ENCODE data around the gene KRTAP9-1. TPM values are rescaled to one million over a fixed set of nuclear protein-coding genes. Genes with fewer than 3 reads are reported as not detected.
"Not testable (repeated sequence)": the region's sequence is repeated elsewhere in the genome, so short reads cannot be mapped to it uniquely, and the experiment has no call there.

KRTAP9-1 gene
- total RNA-seq, 4 donors from 2014 or later: not detected

- Histone ChIP-seq H3K27me3 (no peaks in the 10 kb centered on the region), H3K4me3 (no peak overlapping the region), H3K4me1 (no peaks in the 10 kb centered on the region), H3K27ac (no peak overlapping the region), H3K36me3 (no peaks in the 10 kb centered on the region), H3K9me3 (no peaks in the 10 kb centered on the region)
- in situ Hi-C loops (cut with MboI; ENCODE audit: low sequenced_read_pairs in 4 of 4): no loop called here
- intact Hi-C loops (cut with DNase I; ENCODE audit: low total_unique reads): no loop called here
- DNase-seq (no peak), ATAC-seq (no peak)
- no peak for TF ChIP-seq POLR2A (IDR thresholded peaks at IDR 0.05)
- no peak for TF ChIP-seq CTCF (IDR thresholded peaks at IDR 0.05 in 4 of 5, conservative IDR thresholded peaks at IDR 0.05 in 1 of 5)
Observed at GRCh38 chr17:41147531-41148204, 42.0 kb upstream of the KRTAP9-1 start.

- H3K9me3 ChIP-seq; H3K4me3 ChIP-seq; H3K27me3 ChIP-seq; H3K36me3 ChIP-seq; DNase-seq; intact Hi-C loops (cut with DNase I; ENCODE audit: low total_unique reads); in situ Hi-C loops (cut with MboI; ENCODE audit: low sequenced_read_pairs in 4 of 4); ATAC-seq; H3K4me1 ChIP-seq; H3K27ac ChIP-seq: not testable (repeated sequence)
Observed at GRCh38 chr17:41148971-41149651, 40.6 kb upstream of the KRTAP9-1 start.

DNA sequence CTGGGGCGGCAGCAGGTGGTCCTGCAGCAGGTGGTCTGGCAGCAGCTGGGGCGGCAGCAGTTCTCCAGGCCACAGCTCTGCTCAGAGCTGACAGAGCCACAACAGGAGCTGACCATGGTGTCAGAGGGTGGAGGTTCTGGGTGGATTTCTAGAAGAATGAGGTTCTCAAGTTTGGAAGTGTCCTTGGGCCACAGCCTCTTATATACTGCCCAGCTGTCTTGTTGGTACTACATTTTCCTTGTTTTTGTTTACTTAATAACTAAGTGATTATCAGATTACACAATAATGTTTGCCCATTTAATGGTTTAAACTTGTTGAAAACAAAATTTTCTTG, 40.1 kb upstream of the KRTAP9-1 start, which contains the start of gene KRTAP4-5:
Gene KRTAP4-5, minus strand, starts transcription at position 174 of the 334 bp plus-strand sequence. Its CDS starts 58 bp downstream, at position 116.
- intact Hi-C loops (cut with DNase I; ENCODE audit: low total_unique reads) (no loop called here), in situ Hi-C loops (cut with MboI; ENCODE audit: low sequenced_read_pairs in 4 of 4) (no loop called here)
- DNase-seq: no peak
- TF ChIP-seq POLR2A (IDR thresholded peaks at IDR 0.05): no peak
- TF ChIP-seq CTCF (IDR thresholded peaks at IDR 0.05 in 4 of 5, conservative IDR thresholded peaks at IDR 0.05 in 1 of 5): no peak
- no peak for ATAC-seq
- Histone ChIP-seq H3K27ac (no peak within 1 kb of the TSS), H3K27me3 (peaks cover 0 to 4% (median 3%) of the 10 kb centered on the region in 3 donors), H3K4me1 (no peaks in the 10 kb centered on the region), H3K36me3 (no peaks in the 10 kb centered on the region), H3K9me3 (no peaks in the 10 kb centered on the region), H3K4me3 (no peak within 1 kb of the TSS)

DNA sequence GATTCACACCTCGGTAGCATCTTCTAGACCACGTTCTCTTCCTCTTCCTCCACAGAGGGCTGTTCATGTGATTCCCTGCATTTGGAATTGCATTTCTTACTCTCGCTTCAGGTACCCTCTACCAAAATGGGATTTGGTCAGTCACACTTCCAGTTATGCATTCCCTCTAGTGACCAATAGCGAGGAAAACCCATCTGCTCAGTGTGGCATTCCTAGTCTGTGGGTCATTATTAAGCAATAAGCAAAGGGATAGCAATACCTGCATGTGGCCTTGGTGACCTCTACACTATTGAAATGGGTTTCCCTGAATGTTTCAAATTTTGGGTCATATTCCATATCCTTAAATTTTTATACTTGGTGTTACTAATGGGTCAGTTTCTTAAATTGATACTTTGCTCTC, 39.7 kb upstream of the KRTAP9-1 start:
- ATAC-seq (no peak), DNase-seq (no peak)
- TF ChIP-seq POLR2A (IDR thresholded peaks at IDR 0.05) (no peak), CTCF (IDR thresholded peaks at IDR 0.05 in 4 of 5, conservative IDR thresholded peaks at IDR 0.05 in 1 of 5) (no peak)
- intact Hi-C loops (cut with DNase I; ENCODE audit: low total_unique reads): no loop called here
- no peak overlapping the region for H3K27ac ChIP-seq
- no peak overlapping the region for H3K4me3 ChIP-seq
- no peaks in the 10 kb centered on the region for H3K36me3 ChIP-seq
- H3K4me1 ChIP-seq: no peaks in the 10 kb centered on the region
- no peaks in the 10 kb centered on the region for H3K9me3 ChIP-seq
- in situ Hi-C loops (cut with MboI; ENCODE audit: low sequenced_read_pairs in 4 of 4): loop anchor here in 1 of 4 donors (25.0 kb wide), 1 partner anchor 112 kb away; the partner anchor contains the start of genes KRTAP9-6 and KRTAP9-9
- peaks cover 0 to 4% (median 3%) of the 10 kb centered on the region in 3 donors for H3K27me3 ChIP-seq

DNA sequence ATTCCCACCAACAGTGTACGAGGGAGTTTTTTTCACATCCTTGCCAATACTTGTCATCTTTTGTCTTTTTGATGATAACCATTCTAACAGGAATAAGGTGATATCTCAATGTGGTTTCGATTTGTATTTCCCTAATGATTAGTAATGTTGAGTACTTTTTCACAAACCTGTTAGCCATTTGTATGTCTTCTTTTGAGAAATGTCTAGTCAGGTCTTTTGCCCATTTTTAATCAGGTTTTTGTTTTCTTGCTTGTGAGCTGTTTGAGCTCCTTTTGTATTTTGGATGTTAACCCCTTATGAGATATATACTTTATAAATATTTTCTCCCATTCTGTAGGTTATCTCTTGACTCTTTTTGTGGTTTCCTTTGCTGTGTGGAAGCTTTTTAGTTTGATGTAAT, 38.2 kb upstream of the KRTAP9-1 start:
- H3K4me1 ChIP-seq: no peaks in the 10 kb centered on the region
- H3K9me3 ChIP-seq: no peaks in the 10 kb centered on the region
- no peak overlapping the region for H3K27ac ChIP-seq
- no peak for TF ChIP-seq POLR2A (IDR thresholded peaks at IDR 0.05)
- no peak for TF ChIP-seq CTCF (IDR thresholded peaks at IDR 0.05 in 4 of 5, conservative IDR thresholded peaks at IDR 0.05 in 1 of 5)
- DNase-seq (no peak), ATAC-seq (no peak)
- H3K27me3 ChIP-seq: peaks cover 0 to 8% (median 3%) of the 10 kb centered on the region in 3 donors
- H3K4me3 ChIP-seq: no peak overlapping the region
- in situ Hi-C loops (cut with MboI; ENCODE audit: low sequenced_read_pairs in 4 of 4): loop anchor here in 1 of 4 donors (25.0 kb wide), 1 partner anchor 111 kb away; the partner anchor contains the start of genes KRTAP9-6 and KRTAP9-9
- H3K36me3 ChIP-seq: no peaks in the 10 kb centered on the region
- intact Hi-C loops (cut with DNase I; ENCODE audit: low total_unique reads): no loop called here
